Astrocyte (in vitro differentiated cells and primary cell): Measurements from ENCODE around the gene CACNA1B.

Experiments
- CTCF ChIP-seq: IDR thresholded peaks from 2 replicates; pipeline ENCODE4 v1.5.1; 2011; ENCODE audit warnings: low read depth, mild to moderate bottlenecking, inconsistent platforms, low read length, moderate library complexity; ENCODE audit not compliant: insufficient read depth
- EZH2 ChIP-seq: IDR thresholded peaks from 2 replicates; pipeline ENCODE4 v1.6.1; 2012; ENCODE audit warnings: mild to moderate bottlenecking, low read length, inconsistent platforms; ENCODE audit not compliant: insufficient read depth

DNA sequence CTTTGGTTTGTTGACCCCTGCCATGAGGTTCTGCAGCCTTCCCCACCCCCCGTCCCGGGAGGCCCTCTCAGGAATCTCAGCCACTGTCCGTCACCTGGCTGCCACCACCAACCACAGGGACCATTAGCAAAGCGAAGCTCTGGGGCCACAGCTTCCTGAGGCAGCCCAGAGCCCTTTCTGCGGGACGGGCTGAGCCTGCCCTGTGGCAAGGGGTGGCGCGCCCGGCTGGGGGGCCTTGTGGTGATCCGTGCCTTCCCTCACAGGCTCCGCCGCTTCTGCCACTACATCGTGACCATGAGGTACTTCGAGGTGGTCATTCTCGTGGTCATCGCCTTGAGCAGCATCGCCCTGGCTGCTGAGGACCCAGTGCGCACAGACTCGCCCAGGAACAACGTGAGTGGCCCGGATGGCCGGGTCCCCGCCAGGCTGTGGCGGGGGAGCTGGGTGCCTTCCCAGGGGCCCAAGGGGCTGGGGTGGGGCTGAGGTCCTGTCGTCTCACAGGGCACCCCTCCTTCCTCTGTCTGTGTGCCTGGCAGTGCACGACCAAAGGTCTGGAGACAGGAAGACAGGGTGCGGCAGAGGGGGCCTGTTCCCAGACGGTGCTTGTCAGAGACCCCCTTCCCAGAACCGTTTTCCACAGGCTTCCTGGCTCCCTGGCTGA, 169.2 kb downstream of the CACNA1B start:
- TF ChIP-seq CTCF: no peak
- no peak for TF ChIP-seq EZH2
